SU-DHL-6 (cell line): Measurements from ENCODE around the gene AADACL4.

Experiments
- H2AFZ ChIP-seq: fragments of 200-600 bp; sonication (generic); 2 replicates; pipeline ENCODE4 v1.6.1; 2014; ENCODE audit warnings: low read depth, mild to moderate bottlenecking, moderate library complexity, mixed read lengths, antibody characterized with exemption, low read length; ENCODE audit not compliant: severe bottlenecking
- H3F3A ChIP-seq: fragments of 200-600 bp; shearing (Covaris generic); 2 replicates; pipeline ENCODE4 v1.6.0; 2016; ENCODE audit warnings: antibody characterized with exemption, mild to moderate bottlenecking; ENCODE audit not compliant: insufficient read depth
- H3K27ac ChIP-seq: fragments of 200-600 bp; sonication (generic); 2 replicates; pipeline ENCODE4 v1.5.1; 2016; ENCODE audit warnings: low read depth, mild to moderate bottlenecking, low read length, moderate library complexity, mixed read lengths
- H3K27me3 ChIP-seq: fragments of 200-600 bp; sonication (generic), shearing (Covaris generic); 2 replicates; pipeline ENCODE4 v1.6.0; 2014; ENCODE audit warnings: mild to moderate bottlenecking, low read length
- H3K36me3 ChIP-seq: fragments of 200-600 bp; sonication (generic); 2 replicates; pipeline ENCODE4 v1.6.1; 2014; ENCODE audit warnings: mild to moderate bottlenecking, low read length, mixed read lengths
- H3K4me2 ChIP-seq: fragments of 300-600, 200-600 bp; shearing (Covaris generic), sonication (generic); 2 replicates; pipeline ENCODE4 v1.6.0; 2014; ENCODE audit warnings: low read length, low read depth, mild to moderate bottlenecking; ENCODE audit not compliant: poor library complexity, severe bottlenecking
- H3K4me3 ChIP-seq: fragments of 200-600 bp; sonication (generic); 2 replicates; pipeline ENCODE4 v1.5.1; 2014; ENCODE audit warnings: antibody characterized with exemption, low read length, mild to moderate bottlenecking, mixed read lengths; ENCODE audit not compliant: insufficient read depth, poor library complexity, severe bottlenecking
- H3K79me2 ChIP-seq: fragments of 200-600 bp; sonication (generic); 2 replicates; pipeline ENCODE4 v1.6.1; 2014; ENCODE audit warnings: mild to moderate bottlenecking, low read length, moderate library complexity; ENCODE audit not compliant: insufficient read depth
- H3K9ac ChIP-seq: fragments of 200-600 bp; sonication (generic); 2 replicates; pipeline ENCODE4 v1.7.0; 2014; ENCODE audit warnings: mild to moderate bottlenecking, low read length
- H3K9me2 ChIP-seq: fragments of 200-600 bp; sonication (generic); replicated peaks from 2 replicates; pipeline ENCODE4 v1.6.1; 2014; ENCODE audit warnings: low read length; ENCODE audit not compliant: insufficient read depth
- H3K9me3 ChIP-seq: fragments of 200-600 bp; sonication (generic); 2 replicates; pipeline ENCODE4 v1.6.1; 2014; ENCODE audit warnings: low read length, mixed read lengths; ENCODE audit not compliant: insufficient read depth
- H4K20me1 ChIP-seq: fragments of 200-600 bp; sonication (generic); 2 replicates; pipeline ENCODE4 v1.6.1; 2014; ENCODE audit warnings: low read depth, mild to moderate bottlenecking, antibody characterized with exemption, low read length, moderate library complexity, mixed read lengths
- EZH2phosphoT487 ChIP-seq: fragments of 200-600 bp; sonication (generic), shearing (Covaris generic); conservative IDR thresholded peaks from 2 replicates; pipeline ENCODE4 v1.6.1; 2018; ENCODE audit warnings: mild to moderate bottlenecking, antibody characterized with exemption, low read length, moderate library complexity, mixed read lengths
- TF ChIP-seq, protein P1 (sequence below): fragments of 200-600 bp; sonication (generic); IDR thresholded peaks from one replicate; pipeline ENCODE4 v1.5.1; 2017; ENCODE audit warnings: antibody characterized with exemption, mild to moderate bottlenecking, low read length, moderate library complexity; ENCODE audit not compliant: insufficient read depth, poor library complexity, severe bottlenecking

AADACL4 gene

DNA sequence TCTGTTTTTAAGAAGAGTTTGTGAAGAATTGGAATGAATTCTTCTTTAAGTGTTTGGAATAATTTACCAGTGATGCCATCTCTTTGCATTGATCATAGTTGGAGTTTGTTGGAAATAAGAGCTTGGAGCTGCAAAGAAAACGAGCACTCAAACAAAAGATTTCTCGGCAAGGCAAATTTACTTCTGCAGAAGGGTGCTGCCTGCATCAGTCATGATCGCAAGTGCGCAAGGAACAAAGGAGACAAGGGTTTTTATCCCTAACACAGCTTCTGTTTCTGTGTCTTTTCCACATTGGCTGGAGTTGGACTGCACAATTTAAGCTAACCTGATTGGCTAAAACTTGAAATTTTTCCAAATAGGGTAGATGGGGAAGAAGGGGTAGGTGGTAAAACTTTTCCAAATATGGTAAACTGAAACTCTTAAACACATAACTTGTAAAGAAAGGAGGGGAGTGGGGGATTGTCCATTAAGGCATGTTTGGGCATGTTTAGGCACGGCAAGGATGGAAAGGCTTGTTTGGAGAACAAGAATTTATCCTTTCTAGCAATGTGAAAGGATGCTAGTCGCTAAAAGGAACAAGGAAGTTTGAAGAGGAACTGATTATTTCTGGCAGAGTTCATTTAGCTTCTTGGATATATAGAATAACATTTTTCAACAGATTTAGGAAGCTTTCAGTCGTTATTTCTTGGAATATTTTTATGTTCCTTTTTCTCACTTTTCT is 3.5 kb upstream of the AADACL4 start:
- peaks cover 19% of the 10 kb centered on the region; the same call in 1 of the 2 replicates for H3K9me3 ChIP-seq
- H4K20me1 ChIP-seq = no peaks in the 10 kb centered on the region
- H3K27me3 ChIP-seq = no peaks in the 10 kb centered on the region
- H3K9me2 ChIP-seq = no peaks in the 10 kb centered on the region
- no peak overlapping the region for H3K27ac ChIP-seq
- no peaks in the 10 kb centered on the region for H3K79me2 ChIP-seq
- H3F3A ChIP-seq = no peaks in the 10 kb centered on the region
- H3K9ac ChIP-seq = no peak overlapping the region
- TF ChIP-seq EZH2phosphoT487 = no peak
- TF ChIP-seq, protein P1, sequence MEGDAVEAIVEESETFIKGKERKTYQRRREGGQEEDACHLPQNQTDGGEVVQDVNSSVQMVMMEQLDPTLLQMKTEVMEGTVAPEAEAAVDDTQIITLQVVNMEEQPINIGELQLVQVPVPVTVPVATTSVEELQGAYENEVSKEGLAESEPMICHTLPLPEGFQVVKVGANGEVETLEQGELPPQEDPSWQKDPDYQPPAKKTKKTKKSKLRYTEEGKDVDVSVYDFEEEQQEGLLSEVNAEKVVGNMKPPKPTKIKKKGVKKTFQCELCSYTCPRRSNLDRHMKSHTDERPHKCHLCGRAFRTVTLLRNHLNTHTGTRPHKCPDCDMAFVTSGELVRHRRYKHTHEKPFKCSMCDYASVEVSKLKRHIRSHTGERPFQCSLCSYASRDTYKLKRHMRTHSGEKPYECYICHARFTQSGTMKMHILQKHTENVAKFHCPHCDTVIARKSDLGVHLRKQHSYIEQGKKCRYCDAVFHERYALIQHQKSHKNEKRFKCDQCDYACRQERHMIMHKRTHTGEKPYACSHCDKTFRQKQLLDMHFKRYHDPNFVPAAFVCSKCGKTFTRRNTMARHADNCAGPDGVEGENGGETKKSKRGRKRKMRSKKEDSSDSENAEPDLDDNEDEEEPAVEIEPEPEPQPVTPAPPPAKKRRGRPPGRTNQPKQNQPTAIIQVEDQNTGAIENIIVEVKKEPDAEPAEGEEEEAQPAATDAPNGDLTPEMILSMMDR = no peak
- no peak overlapping the region for H3K4me2 ChIP-seq
- no peaks in the 10 kb centered on the region for H3K36me3 ChIP-seq
- H2AFZ ChIP-seq = no peak overlapping the region
- H3K4me3 ChIP-seq = no peak overlapping the region

DNA sequence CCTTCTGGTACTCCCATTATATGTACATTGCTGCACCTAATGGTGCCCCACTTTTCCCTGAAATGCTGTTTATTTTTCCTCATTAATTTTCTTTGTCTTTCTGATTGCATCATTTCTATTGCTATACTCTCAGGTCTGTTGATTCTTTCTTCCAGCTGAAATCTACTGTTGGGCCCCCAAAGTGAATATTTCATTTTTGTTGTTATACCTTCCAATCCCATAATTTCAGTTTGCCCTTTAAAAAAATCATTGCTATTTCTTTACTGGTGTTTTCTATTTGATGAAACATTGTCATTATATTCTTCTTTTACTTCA is 3.0 kb upstream of the AADACL4 start:
- H4K20me1 ChIP-seq = no peaks in the 10 kb centered on the region
- H3K4me3 ChIP-seq = no peak overlapping the region
- H3K4me2 ChIP-seq = no peak overlapping the region
- H3K27me3 ChIP-seq = no peaks in the 10 kb centered on the region
- no peaks in the 10 kb centered on the region for H3K9me2 ChIP-seq
- H3K79me2 ChIP-seq = no peaks in the 10 kb centered on the region
- no peak overlapping the region for H2AFZ ChIP-seq
- H3F3A ChIP-seq = no peaks in the 10 kb centered on the region
- H3K36me3 ChIP-seq = no peaks in the 10 kb centered on the region
- no peak overlapping the region for H3K9ac ChIP-seq
- no peak overlapping the region for H3K27ac ChIP-seq
- H3K9me3 ChIP-seq = peaks cover 19% of the 10 kb centered on the region; the same call in 1 of the 2 replicates
- TF ChIP-seq, protein P1 = no peak
- no peak for TF ChIP-seq EZH2phosphoT487

DNA sequence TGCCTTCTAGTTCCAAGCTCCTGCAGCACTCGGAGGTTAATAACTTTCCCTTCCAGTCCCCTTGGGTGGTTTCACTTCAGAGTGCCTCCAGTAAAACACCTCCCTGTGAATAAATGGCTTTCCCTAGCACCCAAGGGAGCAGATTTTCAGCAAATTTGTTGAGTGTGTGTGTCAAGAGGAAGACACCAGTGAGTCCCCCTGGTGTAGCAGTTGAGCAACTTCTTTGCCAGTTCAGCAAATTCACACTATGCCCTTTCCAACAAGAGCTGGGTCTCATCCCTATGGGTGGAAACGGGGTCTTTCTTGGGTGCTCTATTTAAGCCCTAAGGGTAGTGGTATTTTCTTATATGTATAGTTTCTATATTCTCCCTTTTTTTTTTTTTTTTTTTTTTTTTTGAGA is 806 bp upstream of the AADACL4 start:
- no peak for TF ChIP-seq EZH2phosphoT487
- TF ChIP-seq, protein P1 = no peak
- H4K20me1 ChIP-seq = no peaks in the 10 kb centered on the region
- no peaks in the 10 kb centered on the region for H3F3A ChIP-seq
- H3K27ac ChIP-seq = no peak overlapping the region
- H3K9me2 ChIP-seq = no peaks in the 10 kb centered on the region
- peaks cover 19% of the 10 kb centered on the region; the same call in 1 of the 2 replicates for H3K9me3 ChIP-seq
- no peaks in the 10 kb centered on the region for H3K27me3 ChIP-seq
- no peak overlapping the region for H3K9ac ChIP-seq
- no peak overlapping the region for H2AFZ ChIP-seq
- H3K36me3 ChIP-seq = no peaks in the 10 kb centered on the region
- H3K4me3 ChIP-seq = no peak overlapping the region
- no peaks in the 10 kb centered on the region for H3K79me2 ChIP-seq
- no peak overlapping the region for H3K4me2 ChIP-seq
